Cardiac muscle cell (in vitro differentiated cells and primary cell): ENCODE results near the gene IFNAR1. TPM values are rescaled to one million over a fixed set of nuclear protein-coding genes. Genes with fewer than 3 reads are reported as not detected.

Experiments
- DNase-seq, 2 donors: peaks; one replicate each; pipeline versions ENCODE4 v3.0.0 to v3.0.0-alpha.2; 2010 to 2017; ENCODE audit warnings: low read depth in 1 of 2, low spot score in 1 of 2
- H3K27ac ChIP-seq: fragments of 200-600 bp; sonication (generic); 2 replicates; pipeline ENCODE4 v1.5.1; 2016
- H3K27me3 ChIP-seq: fragments of 200-600 bp; sonication (generic); 2 replicates; pipeline ENCODE4 v1.6.0; 2016; ENCODE audit warnings: control low read depth
- H3K36me3 ChIP-seq: fragments of 200-600 bp; sonication (generic); 2 replicates; pipeline ENCODE4 v1.5.1; 2016; ENCODE audit warnings: control low read depth
- H3K4me1 ChIP-seq: fragments of 200-600 bp; sonication (generic); 2 replicates; pipeline ENCODE4 v1.8.1; 2017; ENCODE audit warnings: low read depth, mild to moderate bottlenecking, mixed run types
- H3K4me3 ChIP-seq: fragments of 200-600 bp; sonication (generic); 2 replicates; pipeline ENCODE4 v1.5.1; 2016; ENCODE audit warnings: mild to moderate bottlenecking
- H3K9me3 ChIP-seq: fragments of 200-600 bp; sonication (generic); 2 replicates; pipeline ENCODE4 v1.5.1; 2017; ENCODE audit warnings: low read depth, mild to moderate bottlenecking, control low read depth
- CTCF ChIP-seq: IDR thresholded peaks from 2 replicates; pipeline ENCODE4 v1.5.1; 2012; ENCODE audit warnings: low read depth, mild to moderate bottlenecking, low read length
- polyA plus RNA-seq: library from polyadenylated mRNA; unstranded; fragments of >200 nt; fragmentation: Nextera tagmentation; extraction: Ambion mirVana; gene quantifications from 2 replicates; pipeline ENCODE4 v1.2.1, GENCODE V29; 2016
- total RNA-seq: library from RNA; depleted of rRNA; stranded (reverse); fragments of >200 nt; gene quantifications from 2 replicates; pipeline ENCODE4 v1.2.3, GENCODE V29; 2016

IFNAR1 gene
- total and polyA plus RNA-seq, 2 experiments from 2014 or later = 6.5 to 18.6 TPM

- H3K4me1 ChIP-seq = no peaks in the 10 kb centered on the region
- no peak for TF ChIP-seq CTCF
- no peaks in the 10 kb centered on the region for H3K36me3 ChIP-seq
- DNase-seq = no peak
- no peak overlapping the region for H3K27ac ChIP-seq
- H3K9me3 ChIP-seq = no peaks in the 10 kb centered on the region
- H3K4me3 ChIP-seq = no peak overlapping the region
- H3K27me3 ChIP-seq = no peaks in the 10 kb centered on the region
Observed at GRCh38 chr21:33305938-33306337, 18.8 kb upstream of the IFNAR1 start.

- no peaks in the 10 kb centered on the region for H3K9me3 ChIP-seq
Observed at GRCh38 chr21:33308586-33309490, 15.9 kb upstream of the IFNAR1 start.

GRCh38 chr21:33309778-33310177, 15.0 kb upstream of the IFNAR1 start:
- H3K27me3 ChIP-seq = peaks cover under 1% of the 10 kb centered on the region
- no peaks in the 10 kb centered on the region for H3K36me3 ChIP-seq
- H3K4me3 ChIP-seq = no peak overlapping the region
- no peak for DNase-seq
- no peak overlapping the region for H3K27ac ChIP-seq
- no peaks in the 10 kb centered on the region for H3K9me3 ChIP-seq
- no peaks in the 10 kb centered on the region for H3K4me1 ChIP-seq
- TF ChIP-seq CTCF = no peak

More at GRCh38 chr21:33308586-33309490, 15.9 kb upstream of the IFNAR1 start:
- Histone ChIP-seq H3K27ac (no peak overlapping the region), H3K4me3 (no peak overlapping the region), H3K4me1 (no peaks in the 10 kb centered on the region), H3K27me3 (no peaks in the 10 kb centered on the region), H3K36me3 (no peaks in the 10 kb centered on the region)
- TF ChIP-seq CTCF = peak; percentile 21
- peak in 1 of 2 donors; percentile 61 for DNase-seq

GRCh38 chr21:33312121-33312520, 12.6 kb upstream of the IFNAR1 start:
- H3K27ac ChIP-seq = no peak overlapping the region

GRCh38 chr21:33313183-33313582, 11.6 kb upstream of the IFNAR1 start:
- no peaks in the 10 kb centered on the region for H3K9me3 ChIP-seq
- H3K4me3 ChIP-seq = no peak overlapping the region
- H3K27ac ChIP-seq = no peak overlapping the region

More at GRCh38 chr21:33312121-33312520, 12.6 kb upstream of the IFNAR1 start:
- Histone ChIP-seq H3K27me3 (peaks cover 4% of the 10 kb centered on the region), H3K9me3 (no peaks in the 10 kb centered on the region), H3K4me3 (no peak overlapping the region), H3K4me1 (no peaks in the 10 kb centered on the region), H3K36me3 (no peaks in the 10 kb centered on the region)
- no peak for DNase-seq
- no peak for TF ChIP-seq CTCF

More at GRCh38 chr21:33313183-33313582, 11.6 kb upstream of the IFNAR1 start:
- Histone ChIP-seq H3K4me1 (no peaks in the 10 kb centered on the region), H3K27me3 (peaks cover 4% of the 10 kb centered on the region), H3K36me3 (no peaks in the 10 kb centered on the region)
- TF ChIP-seq CTCF = no peak
- no peak for DNase-seq
